ENCODE measurements around the gene SSH2. TPM values are rescaled to one million over a fixed set of nuclear protein-coding genes. Genes with fewer than 3 reads are reported as not detected.

The SSH2 gene
- total and polyA plus RNA-seq, 2 of the 13 experiments (the other 11 are each of a cell fraction or from before 2014, with no cell fraction given) = 6.0 to 6.4 TPM

DNA sequence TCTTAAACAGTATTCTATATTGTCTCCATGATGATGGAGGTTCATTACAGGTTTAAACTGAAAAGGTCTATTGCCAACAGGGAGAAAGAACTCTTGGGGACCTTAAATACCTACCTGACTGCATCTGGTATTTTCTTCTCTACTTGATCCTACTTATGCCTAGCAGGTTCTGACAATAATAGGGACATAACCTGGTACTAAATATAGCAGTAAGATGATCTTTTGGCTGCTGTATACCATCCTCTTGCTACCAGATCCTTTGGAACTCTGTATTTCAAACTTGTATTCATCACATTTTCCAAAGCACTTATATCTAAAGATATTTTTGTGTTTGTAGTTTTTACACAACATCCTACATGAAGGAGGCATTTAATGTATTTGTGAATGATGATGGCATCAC is 160.8 kb downstream of the SSH2 start (continued):
- TF ChIP-seq, protein P1, sequence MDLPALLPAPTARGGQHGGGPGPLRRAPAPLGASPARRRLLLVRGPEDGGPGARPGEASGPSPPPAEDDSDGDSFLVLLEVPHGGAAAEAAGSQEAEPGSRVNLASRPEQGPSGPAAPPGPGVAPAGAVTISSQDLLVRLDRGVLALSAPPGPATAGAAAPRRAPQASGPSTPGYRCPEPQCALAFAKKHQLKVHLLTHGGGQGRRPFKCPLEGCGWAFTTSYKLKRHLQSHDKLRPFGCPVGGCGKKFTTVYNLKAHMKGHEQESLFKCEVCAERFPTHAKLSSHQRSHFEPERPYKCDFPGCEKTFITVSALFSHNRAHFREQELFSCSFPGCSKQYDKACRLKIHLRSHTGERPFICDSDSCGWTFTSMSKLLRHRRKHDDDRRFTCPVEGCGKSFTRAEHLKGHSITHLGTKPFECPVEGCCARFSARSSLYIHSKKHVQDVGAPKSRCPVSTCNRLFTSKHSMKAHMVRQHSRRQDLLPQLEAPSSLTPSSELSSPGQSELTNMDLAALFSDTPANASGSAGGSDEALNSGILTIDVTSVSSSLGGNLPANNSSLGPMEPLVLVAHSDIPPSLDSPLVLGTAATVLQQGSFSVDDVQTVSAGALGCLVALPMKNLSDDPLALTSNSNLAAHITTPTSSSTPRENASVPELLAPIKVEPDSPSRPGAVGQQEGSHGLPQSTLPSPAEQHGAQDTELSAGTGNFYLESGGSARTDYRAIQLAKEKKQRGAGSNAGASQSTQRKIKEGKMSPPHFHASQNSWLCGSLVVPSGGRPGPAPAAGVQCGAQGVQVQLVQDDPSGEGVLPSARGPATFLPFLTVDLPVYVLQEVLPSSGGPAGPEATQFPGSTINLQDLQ (CRISPR knock-in tag; IDR thresholded peaks at IDR 0.05) = no peak
- TF ChIP-seq SAP130 (CRISPR knock-in tag; IDR thresholded peaks at IDR 0.05; ENCODE audit: low read depth) = no peak

DNA sequence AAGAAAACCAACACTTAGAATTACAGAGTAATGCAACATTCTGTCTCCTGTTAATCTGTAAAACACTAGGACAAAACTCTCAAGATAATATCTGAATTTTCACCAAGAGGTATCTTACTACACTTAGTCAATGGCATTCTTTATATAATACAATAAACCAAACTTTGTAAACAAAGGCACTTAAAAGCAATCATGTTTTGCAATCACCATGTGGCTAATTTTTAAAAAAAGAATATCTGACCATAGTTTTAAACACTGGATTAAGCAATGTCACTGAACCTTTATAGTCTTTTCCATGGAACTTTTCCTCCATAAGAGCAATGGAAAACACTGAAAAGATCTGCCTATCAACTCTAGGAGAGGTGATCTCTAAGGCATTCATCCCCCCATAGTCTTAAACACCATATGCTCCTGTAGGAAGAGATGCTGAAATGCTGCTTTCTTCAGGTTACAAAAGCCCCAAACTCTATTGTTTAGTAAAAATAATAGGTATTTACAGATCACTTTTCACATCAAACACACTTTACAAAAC is 163.2 kb downstream of the SSH2 start:
- Histone ChIP-seq H3K36me3 (replicated peaks in 1 of 2; ENCODE audit: control insufficient read depth in 1 of 2, insufficient read depth in 2 of 2, low read length in 2 of 2) (no peaks in the 10 kb centered on the region), H2AFZ (ENCODE audit: low read length) (no peak overlapping the region), H4K20me1 (ENCODE audit: insufficient read depth, low read length) (no peaks in the 10 kb centered on the region), H3K27me3 (ENCODE audit: control insufficient read depth in 1 of 2, insufficient read depth in 2 of 2, low read length in 2 of 2) (no peaks in the 10 kb centered on the region), H3K9me3 (ENCODE audit: low read length) (no peaks in the 10 kb centered on the region), H3K4me3 (replicated peaks in 1 of 3; ENCODE audit: insufficient read depth in 1 of 3, low read depth in 2 of 3, low read length in 3 of 3) (no peak overlapping the region), H3K79me2 (ENCODE audit: insufficient read depth, low read length) (no peaks in the 10 kb centered on the region), H3K27ac (ENCODE audit: extremely low read length, insufficient read depth, low read length) (no peak overlapping the region), H3K4me1 (ENCODE audit: insufficient read depth, low read length) (peaks cover 6% of the 10 kb centered on the region), H3K4me2 (ENCODE audit: low read depth, low read length) (no peak overlapping the region), H3K9ac (ENCODE audit: insufficient read depth, low read depth, low read length) (no peak overlapping the region)
- CTCF ChIA-PET (ENCODE audit: low intra/inter-chr PET ratio, low total read pairs) = no interaction called here
- no peak for FAIRE-seq
- DNase-seq (ENCODE audit: low spot score) = no peak
- POLR2A ChIA-PET = no interaction called here
- intact Hi-C loops (cut with micrococcal nuclease; ENCODE audit: unreplicated experiment) = no loop called here
- no TSS peak for BruUV-seq (replicated peaks)
- in situ Hi-C loops (cut with HindIII; ENCODE audit: extremely low pct_ligation_motif_present, low pct_unique_long_range_greater_than_20kb) = no loop called here
- ATAC-seq = no peak
- TF ChIP-seq STAG1 (CRISPR knock-in tag; IDR thresholded peaks at IDR 0.05) (no peak), ZNF331 (CRISPR knock-in tag; IDR thresholded peaks at IDR 0.05) (no peak), ZNF383 (CRISPR knock-in tag; IDR thresholded peaks at IDR 0.05; ENCODE audit: borderline replicate concordance) (no peak), ETV6 (CRISPR knock-in tag; conservative IDR thresholded peaks at IDR 0.05) (no peak), SNRNP70 (IDR thresholded peaks at IDR 0.05; ENCODE audit: low read depth, low read length) (no peak), CBX5 (CRISPR knock-in tag; IDR thresholded peaks at IDR 0.05; ENCODE audit: borderline replicate concordance) (no peak), KLF16 (CRISPR knock-in tag; IDR thresholded peaks at IDR 0.05) (no peak)
- TF ChIP-seq, protein P2, sequence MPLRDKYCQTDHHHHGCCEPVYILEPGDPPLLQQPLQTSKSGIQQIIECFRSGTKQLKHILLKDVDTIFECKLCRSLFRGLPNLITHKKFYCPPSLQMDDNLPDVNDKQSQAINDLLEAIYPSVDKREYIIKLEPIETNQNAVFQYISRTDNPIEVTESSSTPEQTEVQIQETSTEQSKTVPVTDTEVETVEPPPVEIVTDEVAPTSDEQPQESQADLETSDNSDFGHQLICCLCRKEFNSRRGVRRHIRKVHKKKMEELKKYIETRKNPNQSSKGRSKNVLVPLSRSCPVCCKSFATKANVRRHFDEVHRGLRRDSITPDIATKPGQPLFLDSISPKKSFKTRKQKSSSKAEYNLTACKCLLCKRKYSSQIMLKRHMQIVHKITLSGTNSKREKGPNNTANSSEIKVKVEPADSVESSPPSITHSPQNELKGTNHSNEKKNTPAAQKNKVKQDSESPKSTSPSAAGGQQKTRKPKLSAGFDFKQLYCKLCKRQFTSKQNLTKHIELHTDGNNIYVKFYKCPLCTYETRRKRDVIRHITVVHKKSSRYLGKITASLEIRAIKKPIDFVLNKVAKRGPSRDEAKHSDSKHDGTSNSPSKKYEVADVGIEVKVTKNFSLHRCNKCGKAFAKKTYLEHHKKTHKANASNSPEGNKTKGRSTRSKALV (CRISPR knock-in tag; IDR thresholded peaks at IDR 0.05) = no peak
- TF ChIP-seq, protein P3, sequence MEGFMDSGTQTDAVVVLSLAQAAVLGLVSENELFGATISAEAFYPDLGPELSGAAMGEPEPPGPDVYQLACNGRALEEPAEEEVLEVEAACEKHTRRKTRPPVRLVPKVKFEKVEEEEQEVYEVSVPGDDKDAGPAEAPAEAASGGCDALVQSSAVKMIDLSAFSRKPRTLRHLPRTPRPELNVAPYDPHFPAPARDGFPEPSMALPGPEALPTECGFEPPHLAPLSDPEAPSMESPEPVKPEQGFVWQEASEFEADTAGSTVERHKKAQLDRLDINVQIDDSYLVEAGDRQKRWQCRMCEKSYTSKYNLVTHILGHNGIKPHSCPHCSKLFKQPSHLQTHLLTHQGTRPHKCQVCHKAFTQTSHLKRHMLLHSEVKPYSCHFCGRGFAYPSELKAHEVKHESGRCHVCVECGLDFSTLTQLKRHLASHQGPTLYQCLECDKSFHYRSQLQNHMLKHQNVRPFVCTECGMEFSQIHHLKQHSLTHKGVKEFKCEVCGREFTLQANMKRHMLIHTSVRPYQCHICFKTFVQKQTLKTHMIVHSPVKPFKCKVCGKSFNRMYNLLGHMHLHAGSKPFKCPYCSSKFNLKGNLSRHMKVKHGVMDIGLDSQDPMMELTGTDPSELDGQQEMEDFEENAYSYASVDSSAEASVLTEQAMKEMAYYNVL (CRISPR knock-in tag; IDR thresholded peaks at IDR 0.05; ENCODE audit: borderline replicate concordance) = no peak
- TF ChIP-seq, protein P4, sequence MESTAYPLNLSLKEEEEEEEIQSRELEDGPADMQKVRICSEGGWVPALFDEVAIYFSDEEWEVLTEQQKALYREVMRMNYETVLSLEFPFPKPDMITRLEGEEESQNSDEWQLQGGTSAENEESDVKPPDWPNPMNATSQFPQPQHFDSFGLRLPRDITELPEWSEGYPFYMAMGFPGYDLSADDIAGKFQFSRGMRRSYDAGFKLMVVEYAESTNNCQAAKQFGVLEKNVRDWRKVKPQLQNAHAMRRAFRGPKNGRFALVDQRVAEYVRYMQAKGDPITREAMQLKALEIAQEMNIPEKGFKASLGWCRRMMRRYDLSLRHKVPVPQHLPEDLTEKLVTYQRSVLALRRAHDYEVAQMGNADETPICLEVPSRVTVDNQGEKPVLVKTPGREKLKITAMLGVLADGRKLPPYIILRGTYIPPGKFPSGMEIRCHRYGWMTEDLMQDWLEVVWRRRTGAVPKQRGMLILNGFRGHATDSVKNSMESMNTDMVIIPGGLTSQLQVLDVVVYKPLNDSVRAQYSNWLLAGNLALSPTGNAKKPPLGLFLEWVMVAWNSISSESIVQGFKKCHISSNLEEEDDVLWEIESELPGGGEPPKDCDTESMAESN (CRISPR knock-in tag; conservative IDR thresholded peaks at IDR 0.05) = no peak
- TF ChIP-seq, protein P5, sequence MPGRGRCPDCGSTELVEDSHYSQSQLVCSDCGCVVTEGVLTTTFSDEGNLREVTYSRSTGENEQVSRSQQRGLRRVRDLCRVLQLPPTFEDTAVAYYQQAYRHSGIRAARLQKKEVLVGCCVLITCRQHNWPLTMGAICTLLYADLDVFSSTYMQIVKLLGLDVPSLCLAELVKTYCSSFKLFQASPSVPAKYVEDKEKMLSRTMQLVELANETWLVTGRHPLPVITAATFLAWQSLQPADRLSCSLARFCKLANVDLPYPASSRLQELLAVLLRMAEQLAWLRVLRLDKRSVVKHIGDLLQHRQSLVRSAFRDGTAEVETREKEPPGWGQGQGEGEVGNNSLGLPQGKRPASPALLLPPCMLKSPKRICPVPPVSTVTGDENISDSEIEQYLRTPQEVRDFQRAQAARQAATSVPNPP (CRISPR knock-in tag; IDR thresholded peaks at IDR 0.05) = no peak

Measured in HepG2 (cell line).